IPS DF 6.9 (cell line): ENCODE results near the gene KPNA2.
"Not testable (repeated sequence)": the region's sequence is repeated elsewhere in the genome, so short reads cannot be mapped to it uniquely, and the experiment has no call there.

Experiments
- DNase-seq: peaks from one replicate; pipeline ENCODE4 v3.0.0-alpha.2; 2013; ENCODE audit warnings: low read depth, low spot score
- H3K27ac ChIP-seq: one replicate; pipeline ENCODE4 v1.5.1; 2013; ENCODE audit warnings: low read length, control low read depth
- H3K27me3 ChIP-seq: 2 replicates; pipeline ENCODE4 v1.6.1; 2013; ENCODE audit warnings: mild to moderate bottlenecking, low read length; ENCODE audit not compliant: control insufficient read depth, insufficient read depth
- H3K36me3 ChIP-seq: 2 replicates; pipeline ENCODE4 v1.6.1; 2013; ENCODE audit warnings: low read length; ENCODE audit not compliant: control insufficient read depth, insufficient read depth
- H3K4me1 ChIP-seq: 2 replicates; pipeline ENCODE4 v1.6.1; 2013; ENCODE audit warnings: low read length; ENCODE audit not compliant: control insufficient read depth, insufficient read depth
- H3K4me3 ChIP-seq: 2 replicates; pipeline ENCODE4 v1.5.1; 2013; ENCODE audit warnings: mild to moderate bottlenecking, low read length
- H3K9me3 ChIP-seq: 2 replicates; pipeline ENCODE4 v1.6.1; 2013; ENCODE audit warnings: low read length, inconsistent platforms; ENCODE audit not compliant: control insufficient read depth, insufficient read depth
- WGBS: extraction: QIAGEN DNeasy Blood & Tissue Kit; methylation state at CpG from one replicate; pipeline ENCODE4 v1.1.7; 2013; ENCODE audit warnings: mixed read lengths, missing lambda C conversion rate; ENCODE audit not compliant: insufficient read length, insufficient coverage; 5-methylcytosine and 5-hydroxymethylcytosine counted together

The KPNA2 gene

DNA sequence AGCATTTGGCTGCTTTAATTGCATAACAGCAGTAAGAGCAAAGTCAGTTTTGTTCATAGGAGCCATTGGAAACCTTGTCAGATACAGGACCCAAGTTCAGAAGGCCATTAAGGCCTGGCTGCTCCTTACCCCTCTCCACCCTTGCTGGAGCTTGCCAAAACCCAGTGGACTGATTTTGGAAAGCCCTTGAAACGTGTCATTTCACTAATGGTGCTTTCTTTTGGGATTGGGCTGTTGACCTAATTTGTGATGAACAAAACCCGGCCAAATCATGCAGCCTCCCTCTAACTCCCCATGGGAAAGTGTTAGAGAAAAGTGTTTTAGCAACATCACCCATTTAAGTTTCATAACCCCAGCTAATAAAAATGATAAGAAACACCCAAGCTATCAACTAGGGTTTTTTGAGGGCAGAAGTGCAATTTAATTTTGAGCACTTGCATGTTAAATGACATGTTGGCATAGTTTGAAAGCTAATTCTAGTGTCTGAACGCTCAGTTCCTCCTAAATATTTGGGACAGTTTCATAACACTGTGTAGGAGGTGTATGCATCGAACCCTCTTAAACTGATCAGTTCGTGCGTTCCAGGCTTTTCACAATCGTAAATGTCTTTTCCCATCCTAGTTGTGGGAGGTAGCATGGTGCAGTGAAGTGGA is 12.5 kb downstream of the KPNA2 start:
- not testable (repeated sequence) for H3K9me3 ChIP-seq, H3K27me3 ChIP-seq, H3K4me1 ChIP-seq, H3K4me3 ChIP-seq, DNase-seq, H3K27ac ChIP-seq
- no CpG with 5 or more reads among the region's 7 CpGs for WGBS
- H3K36me3 ChIP-seq = peaks cover 12% of the 10 kb centered on the region; the same call in 1 of the 2 replicates

DNA sequence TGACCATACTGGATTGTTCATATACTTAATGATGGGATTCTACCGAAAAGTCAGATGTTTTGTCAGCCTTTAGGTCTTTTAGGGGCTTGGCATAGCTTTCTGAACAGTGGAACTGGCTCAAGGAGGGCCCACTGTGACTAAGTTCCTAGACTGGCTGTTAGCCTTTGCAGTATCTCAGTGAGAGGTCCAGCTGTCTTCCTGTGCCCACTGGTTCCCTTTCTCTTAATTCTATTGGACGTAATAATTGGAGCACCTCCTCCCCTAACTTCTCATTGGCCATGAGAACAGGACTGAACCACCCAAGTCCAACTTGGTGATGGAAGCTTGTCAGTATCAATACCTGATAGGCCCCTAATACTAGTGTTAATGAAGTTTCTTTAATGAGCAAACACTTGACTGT is 13.5 kb downstream of the KPNA2 start:
- Histone ChIP-seq H3K27me3 (no peaks in the 10 kb centered on the region), H3K9me3 (no peaks in the 10 kb centered on the region), H3K4me3 (no peak overlapping the region), H3K36me3 (peaks cover 7% of the 10 kb centered on the region; the same call in 1 of the 2 replicates), H3K4me1 (no peaks in the 10 kb centered on the region), H3K27ac (no peak overlapping the region)
- no CpG with 5 or more reads among the region's 2 CpGs for WGBS
- no peak for DNase-seq

DNA sequence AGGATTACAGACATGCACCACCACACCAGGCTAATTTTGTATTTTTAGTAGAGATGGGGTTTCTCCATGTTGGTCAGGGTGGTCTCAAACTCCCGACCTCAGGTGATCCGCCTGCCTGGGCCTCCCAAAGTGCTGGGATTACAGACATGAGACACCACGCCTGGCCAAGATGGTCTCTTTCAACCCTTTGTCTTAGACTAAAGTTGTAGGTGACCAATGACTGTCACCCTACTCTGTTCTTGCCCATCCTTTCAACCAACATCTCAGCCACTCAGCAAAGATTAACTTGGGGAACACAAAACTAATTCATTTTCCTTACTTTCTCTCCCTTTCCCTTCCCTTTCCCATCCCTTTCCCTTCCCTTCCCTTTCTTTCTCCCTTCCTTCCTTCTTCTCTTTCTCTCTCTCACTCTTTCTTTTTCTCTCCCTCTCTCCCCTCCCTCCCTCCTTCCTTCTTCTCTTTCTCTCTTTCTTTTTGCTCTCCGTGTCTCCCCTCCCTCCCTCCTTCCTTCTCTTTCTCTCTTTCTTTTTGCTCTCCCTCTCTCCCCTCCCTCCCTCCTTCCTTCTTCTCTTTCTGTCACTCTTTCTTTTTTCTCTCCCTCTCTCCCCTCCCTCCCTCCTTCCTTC is 14.4 kb downstream of the KPNA2 start:
- not testable (repeated sequence) for H3K36me3 ChIP-seq, H3K4me1 ChIP-seq, H3K27ac ChIP-seq, H3K4me3 ChIP-seq, H3K27me3 ChIP-seq, H3K9me3 ChIP-seq, DNase-seq
- WGBS = no CpG with 5 or more reads among the region's 4 CpGs

DNA sequence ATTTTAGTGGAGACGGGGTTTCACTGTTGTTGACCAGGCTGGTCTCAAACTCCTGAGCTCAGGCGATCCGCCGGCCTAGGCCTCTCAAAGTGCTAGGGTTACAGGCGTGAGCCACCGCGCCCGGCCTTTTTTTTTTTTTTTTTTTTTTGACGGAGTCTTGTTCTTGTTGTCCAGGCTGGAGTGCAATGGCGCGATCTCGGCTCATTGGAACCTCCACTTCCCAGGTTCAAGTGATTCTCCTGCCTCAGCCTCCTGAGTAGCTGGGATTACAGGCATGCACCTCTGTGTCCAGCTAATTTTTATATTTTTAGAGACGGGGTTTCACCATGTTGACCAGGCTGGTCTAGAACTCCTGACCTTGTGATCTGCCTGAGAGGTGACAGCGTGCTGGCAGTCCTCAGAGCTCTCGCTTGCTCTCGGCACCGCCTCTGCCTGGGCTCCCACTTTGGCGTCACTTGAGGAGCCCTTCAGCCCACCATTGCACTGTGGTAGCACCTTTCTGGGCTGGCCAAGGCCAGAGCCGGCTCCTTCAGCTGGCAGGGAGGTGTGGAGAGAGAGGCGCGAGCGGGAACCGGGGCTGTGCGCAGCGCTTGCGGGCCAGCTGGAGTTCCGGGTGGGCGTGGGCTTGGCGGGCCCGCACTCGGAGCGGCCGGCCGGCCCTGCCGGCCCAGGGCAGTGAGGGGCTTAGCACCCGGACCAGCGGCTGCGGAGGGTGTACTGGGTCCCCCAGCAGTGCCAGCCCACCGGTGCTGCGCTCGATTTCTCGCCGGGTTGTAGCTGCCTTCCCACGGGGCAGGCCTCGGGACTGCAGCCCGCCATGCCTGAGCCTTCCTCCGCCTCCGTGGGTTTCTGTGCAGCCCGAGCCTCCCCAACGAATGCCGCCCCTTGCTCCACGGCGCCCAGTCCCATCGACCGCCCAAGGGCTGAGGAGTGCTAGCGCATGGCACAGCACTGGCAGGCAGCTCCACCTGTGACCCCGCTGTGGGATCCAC is 16.1 kb downstream of the KPNA2 start:
- H3K9me3 ChIP-seq, H3K36me3 ChIP-seq, H3K27ac ChIP-seq, H3K4me1 ChIP-seq, H3K27me3 ChIP-seq, DNase-seq, H3K4me3 ChIP-seq: not testable (repeated sequence)
- WGBS = no CpG with 5 or more reads among the region's 57 CpGs

DNA sequence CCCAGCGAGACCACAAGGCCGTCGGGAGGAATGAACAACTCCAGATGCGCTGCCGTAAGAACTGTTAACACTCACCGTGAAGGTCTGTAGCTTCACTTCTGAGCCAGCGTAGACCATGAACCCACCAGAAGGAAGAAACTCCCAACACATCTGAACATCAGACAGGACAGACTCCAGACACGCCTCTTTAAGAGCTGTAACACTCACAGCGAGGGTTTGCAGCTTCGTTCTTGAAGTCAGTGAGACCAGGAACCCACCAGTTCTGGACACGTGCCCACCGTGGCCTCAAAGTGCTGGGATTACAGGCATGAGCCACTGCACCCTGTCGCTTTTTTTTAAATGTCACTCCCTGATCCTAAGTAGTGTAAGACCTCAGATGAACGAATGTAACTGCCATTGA is 17.3 kb downstream of the KPNA2 start:
- Histone ChIP-seq H3K4me3 (no peak overlapping the region), H3K27ac (no peak overlapping the region), H3K36me3 (no peaks in the 10 kb centered on the region), H3K27me3 (no peaks in the 10 kb centered on the region), H3K4me1 (no peaks in the 10 kb centered on the region), H3K9me3 (no peaks in the 10 kb centered on the region)
- no peak for DNase-seq
- no CpG with 5 or more reads among the region's 14 CpGs for WGBS

DNA sequence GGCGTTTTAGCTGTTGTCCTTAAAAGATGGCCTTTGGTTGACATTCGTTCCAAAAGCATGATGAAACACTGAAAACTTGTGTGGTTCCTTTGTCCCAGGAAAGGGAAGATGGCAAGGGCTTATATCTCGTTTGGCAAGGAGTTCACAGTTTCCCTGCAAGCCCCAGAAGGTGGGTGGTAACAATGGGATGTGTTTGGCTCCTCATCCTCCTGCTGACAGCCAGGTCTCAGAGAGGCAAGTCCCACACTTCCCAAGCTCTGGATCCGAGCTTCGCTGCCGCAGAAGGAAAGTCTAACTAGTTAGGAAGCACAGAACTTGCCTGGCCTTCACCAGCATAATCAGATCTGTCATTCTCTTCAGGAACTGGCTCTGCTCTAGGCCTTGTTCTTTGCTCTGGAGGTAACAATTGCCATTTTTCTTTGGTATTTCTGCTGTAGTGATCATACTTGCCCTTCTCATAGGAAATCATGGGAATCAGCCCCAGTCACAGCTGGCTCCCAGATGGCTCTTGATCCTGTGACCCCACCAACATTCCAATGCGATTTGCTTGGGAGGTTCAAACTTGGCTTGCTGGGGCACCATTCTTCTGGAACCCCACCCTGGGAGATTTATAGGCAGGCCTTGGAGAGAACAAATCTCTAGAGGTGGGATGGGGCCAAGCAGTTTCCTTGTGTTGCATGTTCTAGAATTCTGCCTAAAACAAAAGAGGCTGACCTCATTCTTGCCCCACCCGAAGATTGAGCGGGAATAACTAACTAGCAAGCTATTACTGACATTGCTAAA is 17.9 kb downstream of the KPNA2 start:
- DNase-seq = no peak
- Histone ChIP-seq H3K4me3 (no peak overlapping the region), H3K36me3 (no peaks in the 10 kb centered on the region), H3K4me1 (no peaks in the 10 kb centered on the region), H3K27ac (no peak overlapping the region), H3K27me3 (no peaks in the 10 kb centered on the region), H3K9me3 (no peaks in the 10 kb centered on the region)
- WGBS = no CpG with 5 or more reads among the region's 9 CpGs

DNA sequence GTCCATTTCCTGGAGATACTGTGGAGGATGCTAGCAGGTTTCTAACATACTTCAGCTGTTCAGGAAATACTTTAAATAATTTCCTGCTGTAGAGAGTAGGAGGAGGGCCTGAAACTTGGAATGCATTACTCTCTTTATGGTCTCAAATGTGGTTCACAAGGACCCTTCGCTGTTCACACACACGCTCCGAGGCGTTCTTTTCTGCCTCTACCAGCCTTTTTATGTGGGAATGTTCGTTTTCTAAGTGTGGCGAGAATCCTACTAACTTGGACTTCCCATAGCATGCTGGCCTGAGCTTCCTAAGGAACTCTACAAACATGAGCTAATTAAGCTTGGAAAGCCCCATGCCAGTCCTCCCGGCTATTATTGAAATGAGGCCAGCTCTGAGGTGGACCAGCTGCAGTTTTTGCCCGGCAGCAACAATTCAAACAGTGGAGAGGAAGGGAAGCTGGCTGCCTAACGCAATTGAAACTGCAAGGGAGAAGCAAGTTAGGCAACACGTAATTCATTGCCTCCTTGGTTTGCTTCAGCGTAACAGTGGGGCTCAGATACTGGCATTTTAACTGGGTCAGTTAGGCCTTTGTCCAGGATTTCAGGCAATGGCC is 18.9 kb downstream of the KPNA2 start:
- WGBS = no CpG with 5 or more reads among the region's 11 CpGs
- H3K4me3 ChIP-seq = no peak overlapping the region
- no peaks in the 10 kb centered on the region for H3K9me3 ChIP-seq
- no peaks in the 10 kb centered on the region for H3K27me3 ChIP-seq
- no peaks in the 10 kb centered on the region for H3K36me3 ChIP-seq
- no peaks in the 10 kb centered on the region for H3K4me1 ChIP-seq
- H3K27ac ChIP-seq = no peak overlapping the region
- no peak for DNase-seq

DNA sequence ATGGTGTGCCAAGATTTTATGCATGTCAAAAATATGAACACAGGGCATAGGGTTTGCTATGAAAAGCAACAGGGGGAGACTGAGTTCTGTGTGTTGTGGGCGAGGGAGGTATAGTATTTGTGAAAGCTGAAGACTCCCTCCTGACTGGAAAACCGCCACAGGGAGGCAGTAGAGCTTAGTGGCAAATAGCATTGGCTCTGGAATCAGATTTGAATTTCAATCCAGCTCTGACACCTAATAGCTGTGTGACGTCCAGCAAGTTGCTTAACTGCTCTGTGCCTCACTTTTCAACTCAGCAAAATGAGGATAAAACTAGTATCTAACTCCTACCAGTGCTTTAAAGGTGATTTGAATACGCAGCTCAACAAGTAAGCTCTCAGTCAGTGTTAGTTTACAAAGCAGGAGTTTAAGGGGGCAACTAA is 22.0 kb downstream of the KPNA2 start:
- Histone ChIP-seq H3K9me3 (no peaks in the 10 kb centered on the region), H3K4me1 (no peaks in the 10 kb centered on the region), H3K36me3 (no peaks in the 10 kb centered on the region), H3K27ac (no peak overlapping the region), H3K27me3 (no peaks in the 10 kb centered on the region), H3K4me3 (no peak overlapping the region)
- DNase-seq = no peak
- no CpG with 5 or more reads among the region's 4 CpGs for WGBS

DNA sequence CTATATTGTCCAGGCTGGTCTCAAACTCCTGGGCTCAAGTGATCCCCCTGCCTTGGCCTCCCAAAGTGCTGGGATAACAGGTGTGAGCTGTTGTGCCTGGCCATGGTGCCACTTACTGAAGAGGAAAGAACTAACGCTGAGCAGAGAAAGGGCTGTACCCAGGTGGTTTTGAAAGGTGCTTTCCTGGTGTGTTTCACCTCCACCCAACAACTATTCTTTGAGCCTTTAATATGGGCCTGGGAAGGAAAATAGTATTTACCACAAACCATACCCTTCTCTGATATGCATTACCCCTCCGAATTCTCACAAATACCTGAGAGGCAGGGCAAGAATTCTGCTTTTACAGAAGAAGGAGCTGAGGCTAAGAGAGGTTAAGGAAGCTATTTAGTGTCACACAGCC is 24.8 kb downstream of the KPNA2 start:
- WGBS = no CpG with 5 or more reads among the region's 2 CpGs
- no peaks in the 10 kb centered on the region for H3K27me3 ChIP-seq
- H3K4me3 ChIP-seq = no peak overlapping the region
- no peak for DNase-seq
- no peak overlapping the region for H3K27ac ChIP-seq
- H3K9me3 ChIP-seq = no peaks in the 10 kb centered on the region
- no peaks in the 10 kb centered on the region for H3K36me3 ChIP-seq
- no peaks in the 10 kb centered on the region for H3K4me1 ChIP-seq
